Breast epithelium (tissue), 4 donors: ENCODE measurements around the gene AAGAB. TPM values are rescaled to one million over a fixed set of nuclear protein-coding genes. Genes with fewer than 3 reads are reported as not detected.

ENCODE experiments used
- DNase-seq, 2 donors: peaks; one replicate each; pipeline ENCODE4 v3.0.0-alpha.2; 2019; ENCODE audit warnings: low spot score in 2 of 2
- H3K27ac ChIP-seq, 2 donors: fragments of 200-600 bp; sonication (generic) in 1 of 2; one replicate each; pipeline ENCODE4 v1.5.1; 2016 to 2019; ENCODE audit warnings: mild to moderate bottlenecking in 1 of 2
- H3K27me3 ChIP-seq, 2 donors: fragments of 200-600 bp; sonication (generic) in 1 of 2; one replicate each; pipeline versions ENCODE4 v1.5.1 to v1.6.0; 2017 to 2019; ENCODE audit warnings: control low read depth in 1 of 2, mild to moderate bottlenecking in 1 of 2
- H3K36me3 ChIP-seq: fragments of 200-600 bp; one replicate; pipeline ENCODE4 v1.5.1; 2019
- H3K4me1 ChIP-seq, 2 donors: fragments of 200-600 bp; sonication (generic); one replicate each; pipeline ENCODE4 v1.5.1; 2016 to 2019; ENCODE audit warnings: control low read depth in 1 of 2
- H3K4me3 ChIP-seq, 3 donors: fragments of 200-600 bp; sonication (generic); 1 replicate in 2 of 3; 2 replicates in 1 of 3; pipeline ENCODE4 v1.5.1; 2016 to 2019; ENCODE audit warnings: mild to moderate bottlenecking in 3 of 3, moderate library complexity in 2 of 3
- H3K9me3 ChIP-seq, 2 donors: fragments of 200-600 bp; sonication (generic) in 1 of 2; one replicate each; pipeline ENCODE4 v1.5.1; 2016 to 2019; ENCODE audit warnings: control low read depth in 1 of 2
- CTCF ChIP-seq, 3 donors: fragments of 450-650 bp; IDR thresholded peaks; one replicate each; pipeline ENCODE4 v1.5.1; 2016 to 2017; ENCODE audit warnings: antibody characterized with exemption in 3 of 3, mild to moderate bottlenecking in 3 of 3, moderate library complexity in 3 of 3
- POLR2A ChIP-seq: fragments of 450-650 bp; IDR thresholded peaks from one replicate; pipeline ENCODE4 v1.6.1; 2016; ENCODE audit warnings: antibody characterized with exemption, mild to moderate bottlenecking, moderate library complexity
- POLR2AphosphoS5 ChIP-seq, 3 donors: sonication (generic); formaldehyde crosslinking; IDR thresholded peaks; one replicate each; pipeline ENCODE4 v1.6.1; 2017; ENCODE audit warnings: antibody characterized with exemption in 3 of 3
- intact Hi-C: fragments of 100-400 bp; cut with DNase I; formaldehyde crosslinking; loops from one replicate; pipeline ENCODE4 v1.15.1; 2023; ENCODE audit warnings: low total_unique reads
- total RNA-seq, 3 donors: library from RNA; depleted of rRNA; stranded (reverse); fragments of >200 nt; gene quantifications; one replicate each; pipeline ENCODE4 v1.1.0, GENCODE V29; 2016

The AAGAB gene
- total RNA-seq, 3 donors from 2014 or later = 23.2 to 49.8 (median 46.5) TPM

- no peak overlapping the region for H3K4me3 ChIP-seq
- no peaks in the 10 kb centered on the region for H3K36me3 ChIP-seq
- H3K4me1 ChIP-seq = no peaks in the 10 kb centered on the region
- intact Hi-C loops = no loop called here
- H3K27ac ChIP-seq = no peak overlapping the region
- no peaks in the 10 kb centered on the region for H3K9me3 ChIP-seq
- H3K27me3 ChIP-seq = no peaks in the 10 kb centered on the region
- no peak for DNase-seq
- TF ChIP-seq CTCF (IDR thresholded peaks at IDR 0.05) (no peak), POLR2AphosphoS5 (IDR thresholded peaks at IDR 0.05) (no peak), POLR2A (no peak)
Measured at GRCh38 chr15:67228286-67228685, 26.2 kb downstream of the AAGAB start.

- DNase-seq = no peak
- Histone ChIP-seq H3K27ac (no peak overlapping the region), H3K9me3 (no peaks in the 10 kb centered on the region), H3K4me3 (no peak overlapping the region), H3K4me1 (no peaks in the 10 kb centered on the region), H3K36me3 (no peaks in the 10 kb centered on the region), H3K27me3 (no peaks in the 10 kb centered on the region)
- no peak for TF ChIP-seq CTCF (IDR thresholded peaks at IDR 0.05)
- no peak for TF ChIP-seq POLR2AphosphoS5 (IDR thresholded peaks at IDR 0.05)
- no peak for TF ChIP-seq POLR2A
- intact Hi-C loops = no loop called here
Measured at GRCh38 chr15:67227846-67228245, 26.6 kb downstream of the AAGAB start.

GRCh38 chr15:67227431-67227830 lies 27.0 kb downstream of the AAGAB start:
- TF ChIP-seq CTCF (IDR thresholded peaks at IDR 0.05) (no peak), POLR2AphosphoS5 (IDR thresholded peaks at IDR 0.05) (no peak), POLR2A (no peak)
- no peak overlapping the region for H3K27ac ChIP-seq
- no peaks in the 10 kb centered on the region for H3K36me3 ChIP-seq
- H3K4me3 ChIP-seq = no peak overlapping the region
- no peaks in the 10 kb centered on the region for H3K27me3 ChIP-seq
- no peaks in the 10 kb centered on the region for H3K4me1 ChIP-seq
- H3K9me3 ChIP-seq = no peaks in the 10 kb centered on the region
- intact Hi-C loops = no loop called here
- no peak for DNase-seq

- Histone ChIP-seq H3K9me3 (no peaks in the 10 kb centered on the region), H3K36me3 (no peaks in the 10 kb centered on the region), H3K4me3 (no peak overlapping the region), H3K27ac (no peak overlapping the region), H3K27me3 (no peaks in the 10 kb centered on the region), H3K4me1 (no peaks in the 10 kb centered on the region)
- TF ChIP-seq POLR2A = no peak
- no peak for TF ChIP-seq CTCF (IDR thresholded peaks at IDR 0.05)
- no peak for TF ChIP-seq POLR2AphosphoS5 (IDR thresholded peaks at IDR 0.05)
- no peak for DNase-seq
- intact Hi-C loops = no loop called here
Measured at GRCh38 chr15:67225336-67225735, 29.1 kb downstream of the AAGAB start.

GRCh38 chr15:67224889-67225288 lies 29.6 kb downstream of the AAGAB start:
- no peaks in the 10 kb centered on the region for H3K27me3 ChIP-seq
- intact Hi-C loops = no loop called here
- no peak for DNase-seq
- H3K9me3 ChIP-seq = no peaks in the 10 kb centered on the region
- H3K4me3 ChIP-seq = no peak overlapping the region
- H3K27ac ChIP-seq = no peak overlapping the region
- TF ChIP-seq POLR2A (no peak), CTCF (IDR thresholded peaks at IDR 0.05) (no peak), POLR2AphosphoS5 (IDR thresholded peaks at IDR 0.05) (no peak)
- no peaks in the 10 kb centered on the region for H3K36me3 ChIP-seq
- no peaks in the 10 kb centered on the region for H3K4me1 ChIP-seq
